WERI-Rb-1 (cell line): ENCODE results near the gene ITPR3.
"Not testable (repeated sequence)": the region's sequence is repeated elsewhere in the genome, so short reads cannot be mapped to it uniquely, and the experiment has no call there.

Experiments
- DNase-seq: peaks from one replicate; pipeline ENCODE4 v3.0.0-alpha.2; 2020
- H3K27ac ChIP-seq: fragments of 250-450 bp; sonication (Bioruptor Pico); 2 replicates; pipeline ENCODE4 v1.5.1; 2020; ENCODE audit warnings: mild to moderate bottlenecking, moderate library complexity
- H3K27me3 ChIP-seq: fragments of 250-450 bp; sonication (Bioruptor Pico); 2 replicates; pipeline ENCODE4 v1.5.1; 2021; ENCODE audit warnings: mild to moderate bottlenecking, low read depth, moderate library complexity; ENCODE audit not compliant: insufficient read depth, severe bottlenecking
- H3K36me3 ChIP-seq: fragments of 250-450 bp; sonication (Bioruptor Pico); 2 replicates; pipeline ENCODE4 v1.5.1; 2020; ENCODE audit warnings: mild to moderate bottlenecking, moderate library complexity
- H3K4me3 ChIP-seq: 2 replicates; pipeline ENCODE4 v1.5.1; 2011; ENCODE audit warnings: low read depth, mild to moderate bottlenecking, control low read depth, low read length
- H3K9me3 ChIP-seq: fragments of 250-450 bp; sonication (Bioruptor Pico); 2 replicates; pipeline ENCODE4 v1.5.1; 2021; ENCODE audit warnings: mild to moderate bottlenecking, moderate library complexity; ENCODE audit not compliant: severe bottlenecking
- CTCF ChIP-seq: IDR thresholded peaks from 2 replicates; pipeline ENCODE4 v1.5.1; 2011; ENCODE audit warnings: low read depth, mild to moderate bottlenecking, control low read depth, inconsistent platforms, low read length

The ITPR3 gene

GRCh38 chr6:33624856-33625255 lies 3.7 kb downstream of the ITPR3 start:
- H3K27ac ChIP-seq: no peak overlapping the region
- TF ChIP-seq CTCF: no peak
- no peak overlapping the region for H3K4me3 ChIP-seq

GRCh38 chr6:33627876-33628275 lies 6.8 kb downstream of the ITPR3 start:
- no peak for TF ChIP-seq CTCF
- no peaks in the 10 kb centered on the region for H3K27me3 ChIP-seq
- H3K36me3 ChIP-seq: peaks cover 50% of the 10 kb centered on the region
- H3K27ac ChIP-seq: no peak overlapping the region
- no peak for DNase-seq
- H3K9me3 ChIP-seq: no peaks in the 10 kb centered on the region
- no peak overlapping the region for H3K4me3 ChIP-seq

More at GRCh38 chr6:33624856-33625255, 3.7 kb downstream of the ITPR3 start:
- DNase-seq: no peak
- no peaks in the 10 kb centered on the region for H3K9me3 ChIP-seq
- H3K36me3 ChIP-seq: peaks cover 45% of the 10 kb centered on the region
- H3K27me3 ChIP-seq: no peaks in the 10 kb centered on the region

- DNase-seq: no peak
- Histone ChIP-seq H3K36me3 (peaks cover 47% of the 10 kb centered on the region), H3K27ac (no peak overlapping the region), H3K27me3 (no peaks in the 10 kb centered on the region), H3K9me3 (no peaks in the 10 kb centered on the region), H3K4me3 (no peak overlapping the region)
- TF ChIP-seq CTCF: no peak
These were observed 7.4 kb downstream of the ITPR3 start for GRCh38 chr6:33628401-33628964.

GRCh38 chr6:33630014-33630413 lies 8.9 kb downstream of the ITPR3 start:
- Histone ChIP-seq H3K27ac (no peak overlapping the region), H3K4me3 (no peak overlapping the region), H3K36me3 (peaks cover 37% of the 10 kb centered on the region), H3K9me3 (no peaks in the 10 kb centered on the region), H3K27me3 (no peaks in the 10 kb centered on the region)
- DNase-seq: no peak
- no peak for TF ChIP-seq CTCF

GRCh38 chr6:33631521-33631920 lies 10.4 kb downstream of the ITPR3 start:
- DNase-seq, H3K4me3 ChIP-seq, H3K27ac ChIP-seq, H3K9me3 ChIP-seq, H3K27me3 ChIP-seq: not testable (repeated sequence)
- peaks cover 35% of the 10 kb centered on the region for H3K36me3 ChIP-seq

- H3K9me3 ChIP-seq: no peaks in the 10 kb centered on the region
- no peaks in the 10 kb centered on the region for H3K27me3 ChIP-seq
- H3K27ac ChIP-seq: no peak overlapping the region
- DNase-seq: no peak
- TF ChIP-seq CTCF: no peak
- H3K36me3 ChIP-seq: peaks cover 35% of the 10 kb centered on the region
- no peak overlapping the region for H3K4me3 ChIP-seq
These were observed 10.9 kb downstream of the ITPR3 start for GRCh38 chr6:33631971-33632557.
